Ishikawa (cell line): ENCODE data around the gene GRID1.

Source experiments
- CEBPB ChIP-seq: IDR thresholded peaks from 2 replicates; pipeline ENCODE4 v1.6.1; 2012
- CREB1 ChIP-seq: IDR thresholded peaks from 2 replicates; pipeline ENCODE4 v1.6.1; 2012; ENCODE audit warnings: low read depth
- EGR1 ChIP-seq: IDR thresholded peaks from 2 replicates; pipeline ENCODE4 v1.6.1; 2012
- EP300 ChIP-seq: IDR thresholded peaks from 2 replicates; pipeline ENCODE4 v1.6.1; 2012; ENCODE audit warnings: borderline replicate concordance
- FOXM1 ChIP-seq: IDR thresholded peaks from 2 replicates; pipeline ENCODE4 v1.6.1; 2012; ENCODE audit warnings: low read depth, borderline replicate concordance
- MAX ChIP-seq: IDR thresholded peaks from 2 replicates; pipeline ENCODE4 v1.6.1; 2012
- NFIC ChIP-seq: IDR thresholded peaks from 2 replicates; pipeline ENCODE4 v1.6.1; 2012
- RAD21 ChIP-seq: IDR thresholded peaks from 2 replicates; pipeline ENCODE4 v1.6.1; 2012; ENCODE audit warnings: low read depth
- TAF1 ChIP-seq: IDR thresholded peaks from 2 replicates; pipeline ENCODE4 v1.6.1; 2012; ENCODE audit warnings: low read depth, mild to moderate bottlenecking
- TCF12 ChIP-seq: IDR thresholded peaks from 2 replicates; pipeline ENCODE4 v1.6.1; 2012; ENCODE audit warnings: low read depth
- TEAD4 ChIP-seq: IDR thresholded peaks from 2 replicates; pipeline ENCODE4 v1.6.1; 2012
- USF1 ChIP-seq: IDR thresholded peaks from 2 replicates; pipeline ENCODE4 v1.6.1; 2012
- YY1 ChIP-seq: IDR thresholded peaks from 2 replicates; pipeline ENCODE4 v1.6.1; 2012; ENCODE audit warnings: low read depth
- ZBTB7A ChIP-seq: IDR thresholded peaks from 2 replicates; pipeline ENCODE4 v1.6.1; 2012; ENCODE audit warnings: low read depth
- TF ChIP-seq, protein P1 (sequence below): IDR thresholded peaks from 2 replicates; pipeline ENCODE4 v1.6.1; 2012; ENCODE audit warnings: low read depth, mild to moderate bottlenecking

The GRID1 gene

GRCh38 chr10:86292462-86293395 lies 73.9 kb downstream of the GRID1 start:
- TF ChIP-seq RAD21 (no peak), EGR1 (no peak), MAX (no peak), ZBTB7A (no peak), TEAD4 (no peak), YY1 (no peak), TAF1 (no peak), CEBPB (no peak)

DNA sequence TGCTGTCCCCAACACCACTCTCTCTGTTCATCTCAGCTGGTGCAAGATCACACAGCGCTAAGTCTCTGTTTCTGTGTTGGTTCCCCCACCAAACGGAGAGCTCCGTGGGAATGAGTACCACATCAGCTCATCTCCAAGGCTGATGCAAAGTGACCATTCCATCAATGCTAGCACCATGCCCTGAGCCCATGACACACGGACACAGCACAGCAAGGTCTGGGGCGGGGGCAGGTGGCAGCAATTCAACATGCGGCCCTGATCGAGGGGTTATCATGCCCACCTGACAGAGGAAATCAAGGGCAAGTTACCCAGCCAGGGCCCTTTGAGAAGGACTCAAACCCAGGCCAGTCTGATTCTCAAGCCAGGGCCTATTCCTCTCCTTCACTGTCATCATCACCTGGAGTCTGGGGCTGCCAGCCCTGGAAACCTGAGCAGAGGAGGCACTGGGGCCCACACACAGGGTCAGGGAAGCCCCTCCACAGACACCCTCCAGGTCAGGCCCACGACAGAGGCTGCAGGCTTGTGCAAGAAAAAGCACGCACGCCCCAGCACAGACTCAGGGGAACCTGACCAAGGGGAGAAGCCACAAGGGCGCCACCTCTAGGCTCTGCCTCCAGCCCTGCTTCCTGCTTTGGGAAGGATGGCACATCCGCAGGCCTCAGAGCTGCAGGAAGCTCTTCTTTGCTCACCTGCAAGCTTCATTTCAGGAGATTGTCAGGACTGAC lies 74.8 kb downstream of the GRID1 start:
- TF ChIP-seq MAX (no peak), YY1 (no peak), TAF1 (no peak), RAD21 (no peak), CEBPB (no peak), CREB1 (no peak), EP300 (no peak), NFIC (no peak)
- TF ChIP-seq, protein P1, sequence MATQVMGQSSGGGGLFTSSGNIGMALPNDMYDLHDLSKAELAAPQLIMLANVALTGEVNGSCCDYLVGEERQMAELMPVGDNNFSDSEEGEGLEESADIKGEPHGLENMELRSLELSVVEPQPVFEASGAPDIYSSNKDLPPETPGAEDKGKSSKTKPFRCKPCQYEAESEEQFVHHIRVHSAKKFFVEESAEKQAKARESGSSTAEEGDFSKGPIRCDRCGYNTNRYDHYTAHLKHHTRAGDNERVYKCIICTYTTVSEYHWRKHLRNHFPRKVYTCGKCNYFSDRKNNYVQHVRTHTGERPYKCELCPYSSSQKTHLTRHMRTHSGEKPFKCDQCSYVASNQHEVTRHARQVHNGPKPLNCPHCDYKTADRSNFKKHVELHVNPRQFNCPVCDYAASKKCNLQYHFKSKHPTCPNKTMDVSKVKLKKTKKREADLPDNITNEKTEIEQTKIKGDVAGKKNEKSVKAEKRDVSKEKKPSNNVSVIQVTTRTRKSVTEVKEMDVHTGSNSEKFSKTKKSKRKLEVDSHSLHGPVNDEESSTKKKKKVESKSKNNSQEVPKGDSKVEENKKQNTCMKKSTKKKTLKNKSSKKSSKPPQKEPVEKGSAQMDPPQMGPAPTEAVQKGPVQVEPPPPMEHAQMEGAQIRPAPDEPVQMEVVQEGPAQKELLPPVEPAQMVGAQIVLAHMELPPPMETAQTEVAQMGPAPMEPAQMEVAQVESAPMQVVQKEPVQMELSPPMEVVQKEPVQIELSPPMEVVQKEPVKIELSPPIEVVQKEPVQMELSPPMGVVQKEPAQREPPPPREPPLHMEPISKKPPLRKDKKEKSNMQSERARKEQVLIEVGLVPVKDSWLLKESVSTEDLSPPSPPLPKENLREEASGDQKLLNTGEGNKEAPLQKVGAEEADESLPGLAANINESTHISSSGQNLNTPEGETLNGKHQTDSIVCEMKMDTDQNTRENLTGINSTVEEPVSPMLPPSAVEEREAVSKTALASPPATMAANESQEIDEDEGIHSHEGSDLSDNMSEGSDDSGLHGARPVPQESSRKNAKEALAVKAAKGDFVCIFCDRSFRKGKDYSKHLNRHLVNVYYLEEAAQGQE, result no peak

DNA sequence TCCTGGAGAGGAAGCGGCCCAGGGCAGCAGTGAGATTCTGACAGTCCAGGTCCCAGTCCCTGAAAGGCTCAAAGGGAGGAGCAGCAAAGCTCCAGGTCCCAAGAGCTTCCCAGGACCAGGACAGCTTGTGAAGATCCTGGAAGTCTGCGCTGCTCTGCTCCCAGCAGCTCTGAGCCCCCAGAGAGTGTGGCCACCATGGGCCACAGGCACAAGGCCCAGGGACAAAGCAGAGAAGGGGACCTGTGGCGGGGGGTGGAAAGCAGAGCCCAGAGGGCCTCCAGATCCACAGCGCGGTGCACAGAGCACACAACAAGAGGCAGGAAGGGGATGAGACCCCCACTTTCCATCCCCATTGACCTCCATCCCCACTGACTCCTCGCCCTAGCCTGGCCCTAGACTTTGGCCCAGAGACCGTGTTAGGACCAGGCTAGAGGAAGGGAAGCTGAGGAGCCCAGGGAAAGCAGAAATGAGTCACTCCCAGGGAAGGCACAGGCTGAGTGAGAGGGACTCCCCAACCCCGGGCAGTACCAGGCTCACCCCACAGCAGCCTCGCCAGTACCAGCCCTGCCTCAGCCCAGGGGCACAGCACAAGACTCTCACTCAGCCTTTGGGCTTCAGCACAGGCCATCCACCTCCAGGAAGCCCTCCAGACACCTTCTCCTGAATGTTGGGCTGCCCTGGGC lies 75.5 kb downstream of the GRID1 start:
- TF ChIP-seq TCF12 (no peak), TAF1 (no peak), RAD21 (no peak), CEBPB (no peak), TEAD4 (no peak), YY1 (no peak)
- TF ChIP-seq, protein P1, result no peak

DNA sequence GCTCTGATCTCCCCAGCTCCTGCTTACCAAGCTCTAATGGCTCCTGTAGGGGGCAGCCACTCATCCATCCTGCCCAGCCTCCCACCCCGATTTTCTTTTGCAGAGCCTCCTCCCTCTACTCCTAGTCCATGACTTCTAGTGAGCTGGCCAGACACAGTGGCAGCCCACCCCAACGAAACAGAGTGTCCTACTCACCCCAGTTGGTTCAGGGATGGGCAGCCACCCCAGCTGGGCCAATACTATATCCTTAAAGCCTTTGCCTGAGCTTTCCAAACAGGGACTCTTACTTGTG lies 77.1 kb downstream of the GRID1 start:
- TF ChIP-seq NFIC (no peak), FOXM1 (no peak), CEBPB (no peak), EP300 (no peak), YY1 (no peak), CREB1 (no peak), TEAD4 (no peak), MAX (no peak), TAF1 (no peak), USF1 (no peak), ZBTB7A (no peak), TCF12 (no peak), EGR1 (no peak), RAD21 (no peak)
- TF ChIP-seq, protein P1, result no peak
